ENCODE data around the gene PBX4. TPM values are rescaled to one million over a fixed set of nuclear protein-coding genes. Genes with fewer than 3 reads are reported as not detected.

PBX4 gene
- total and polyA plus RNA-seq, 10 of the 15 experiments (the other 5 are each of a cell fraction or from before 2014, with no cell fraction given), result 0.18 to 17.3 (median 4.2) TPM

GRCh38 chr19:19520989-19521388, 97.5 kb downstream of the PBX4 start:
- peaks cover 8 to 9% of the 10 kb centered on the region in 2 experiments; a peak in 3 of 4 replicates for H3K36me3 ChIP-seq (ENCODE audit: control insufficient read depth in 2 of 2, insufficient read depth in 2 of 2, low read length in 1 of 2)
- WGBS (ENCODE audit: insufficient coverage, insufficient replicate concordance, low lambda C conversion rate, missing lambda C conversion rate), result 61% methylated on average over 6 of the region's 6 CpGs
- no peak overlapping the region for H3K4me3 ChIP-seq
- peaks cover 64% of the 10 kb centered on the region for H3K79me2 ChIP-seq (ENCODE audit: control insufficient read depth, insufficient read depth, low read length)
- H3K4me1 ChIP-seq (ENCODE audit: control insufficient read depth, insufficient read depth, low read length), result peaks cover 35% of the 10 kb centered on the region
- no peak overlapping the region for H3K9ac ChIP-seq (ENCODE audit: control insufficient read depth, insufficient read depth, low read length)
- in situ Hi-C loops (cut with MboI) (loop anchor here (10.0 kb wide), 1 partner anchor 254 kb away; no protein-coding TSS in a partner anchor), intact Hi-C loops (cut with micrococcal nuclease; ENCODE audit: unreplicated experiment) (no loop called here)
- FAIRE-seq (no peak), DNase-seq (ENCODE audit: low read depth, low spot score) (no peak), ATAC-seq (no peak)
- H3K27me3 ChIP-seq (replicated peaks in 1 of 2; ENCODE audit: control insufficient read depth in 2 of 2, insufficient read depth in 2 of 2, low read length in 1 of 2), result no peaks in the 10 kb centered on the region
- ChIA-PET RAD21 (ENCODE audit: unreplicated experiment) (no interaction called here), CTCF (no interaction called here), SMC1A (ENCODE audit: uncharacterized antibody, unreplicated experiment) (no interaction called here), POLR2A (interaction anchor here (0.6 kb wide), 1 partner anchor 194 kb away, joined by 3 read pairs; no protein-coding TSS in a partner anchor)
- no peaks in the 10 kb centered on the region for H4K20me1 ChIP-seq (ENCODE audit: control insufficient read depth, insufficient read depth)
- no peak overlapping the region for H3K27ac ChIP-seq (ENCODE audit: control insufficient read depth, insufficient read depth)
- H3K4me2 ChIP-seq (ENCODE audit: control insufficient read depth, insufficient read depth), result no peak overlapping the region
- H3K9me3 ChIP-seq (replicated peaks; ENCODE audit: control insufficient read depth, insufficient read depth, low read length), result peaks cover 2% of the 10 kb centered on the region; the same call in 1 of the 3 replicates
- TSS peak; percentile 9 for BruUV-seq (replicated peaks)
- H2AFZ ChIP-seq (ENCODE audit: control insufficient read depth, low read depth, low read length), result no peak overlapping the region
- 0 out of 2 replicates have a peak, but pooled peaks have one; percentile 43 for TF ChIP-seq ZBTB33 (IDR thresholded peaks at IDR 0.05)
- no peak for TF ChIP-seq PAX8 (IDR thresholded peaks at IDR 0.05)

GRCh38 chr19:19517235-19517619, 101.3 kb downstream of the PBX4 start:
- WGBS (ENCODE audit: insufficient coverage, insufficient replicate concordance, low lambda C conversion rate, missing lambda C conversion rate), result 76% methylated on average over 10 of the region's 10 CpGs
- POLR2A ChIA-PET, result interaction anchor here (0.7 to 1.1 kb wide), 2 partner anchors 74 to 1482 kb away, joined by 3 to 4 read pairs; no protein-coding TSS in a partner anchor
- CTCF ChIA-PET, result interaction anchor here (1.1 to 3.0 kb wide), 4 partner anchors 14 to 144 kb away, joined by 3 to 11 read pairs (median 7); no protein-coding TSS in a partner anchor
- Histone ChIP-seq H3K79me2 (ENCODE audit: control insufficient read depth, insufficient read depth, low read length) (peaks cover 42% of the 10 kb centered on the region), H3K36me3 (ENCODE audit: control insufficient read depth in 2 of 2, insufficient read depth in 2 of 2, low read length in 1 of 2) (peaks cover 5 to 6% of the 10 kb centered on the region in 2 experiments; a peak in 3 of 4 replicates), H3K4me3 (peak overlapping the region; percentile 85), H3K27me3 (replicated peaks in 1 of 2; ENCODE audit: control insufficient read depth in 2 of 2, insufficient read depth in 2 of 2, low read length in 1 of 2) (no peaks in the 10 kb centered on the region), H3K27ac (ENCODE audit: control insufficient read depth, insufficient read depth) (no peak overlapping the region; the same call in 1 of the 2 replicates), H3K9ac (ENCODE audit: control insufficient read depth, insufficient read depth, low read length) (peak overlapping the region; percentile 95), H3K4me2 (ENCODE audit: control insufficient read depth, insufficient read depth) (peak overlapping the region; percentile 98), H3K9me3 (replicated peaks; ENCODE audit: control insufficient read depth, insufficient read depth, low read length) (peaks cover 2% of the 10 kb centered on the region; the same call in 1 of the 3 replicates), H4K20me1 (ENCODE audit: control insufficient read depth, insufficient read depth) (no peaks in the 10 kb centered on the region), H2AFZ (ENCODE audit: control insufficient read depth, low read depth, low read length) (no peak overlapping the region), H3K4me1 (ENCODE audit: control insufficient read depth, insufficient read depth, low read length) (peaks cover 9% of the 10 kb centered on the region; the same call in 1 of the 2 replicates)
- no peak for TF ChIP-seq NRF1 (conservative IDR thresholded peaks at IDR 0.05; ENCODE audit: low read depth, low read length)
- peak; percentile 61 for TF ChIP-seq MLLT1 (IDR thresholded peaks at IDR 0.05)
- FAIRE-seq, result no peak
- no peak for ATAC-seq
- SMC1A ChIA-PET (ENCODE audit: uncharacterized antibody, unreplicated experiment), result no interaction called here
- BruUV-seq (replicated peaks), result no TSS peak
- DNase-seq (ENCODE audit: low read depth, low spot score), result no peak
- RAD21 ChIA-PET (ENCODE audit: unreplicated experiment), result no interaction called here
- in situ Hi-C loops (cut with MboI) (no loop called here), intact Hi-C loops (cut with micrococcal nuclease; ENCODE audit: unreplicated experiment) (no loop called here)
